ENCODE results near the gene SLC6A11.

DNA sequence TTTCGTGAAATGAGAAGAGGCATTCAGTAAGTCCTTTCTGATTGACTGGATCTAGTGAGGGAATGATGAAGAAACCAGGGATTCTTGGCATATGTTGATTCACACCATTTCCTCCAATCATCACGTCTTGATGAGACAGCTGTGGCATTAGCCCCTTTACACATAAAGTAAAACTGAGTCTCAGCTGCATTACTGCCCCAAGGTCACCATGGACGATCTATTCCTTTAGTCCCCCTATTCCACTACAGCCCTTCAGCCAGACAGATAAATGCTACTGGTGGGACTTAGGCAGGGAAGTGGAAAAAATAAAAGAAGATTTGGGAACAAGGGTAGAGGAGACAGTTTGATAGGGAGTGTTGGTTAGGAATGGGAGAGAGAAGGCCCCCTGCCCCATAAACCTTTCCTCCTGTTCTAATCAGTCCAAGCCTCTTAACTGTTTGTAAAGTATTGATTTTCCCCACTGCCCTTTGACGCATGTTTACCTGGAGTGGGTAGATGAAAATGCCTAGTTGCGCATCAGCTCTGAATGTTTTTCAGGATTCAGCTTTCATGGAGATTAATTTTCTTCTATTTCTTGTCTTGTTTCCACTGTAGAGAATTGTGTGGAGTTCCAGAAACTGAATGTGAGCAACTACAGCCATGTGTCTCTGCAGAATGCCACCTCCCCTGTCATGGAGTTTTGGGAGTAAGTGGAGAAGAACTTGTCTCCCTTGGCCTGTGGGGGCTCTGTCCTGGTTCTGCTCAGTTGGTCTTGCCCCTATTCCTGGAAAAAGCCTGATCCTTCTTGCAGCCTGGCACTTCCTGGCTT lies 6.9 kb downstream of the SLC6A11 start:
- no peak for TF ChIP-seq POLR2A (IDR thresholded peaks at IDR 0.05; ENCODE audit: low read depth, low read length)
- TF ChIP-seq TAF1 (IDR thresholded peaks at IDR 0.05; ENCODE audit: borderline replicate concordance, low read depth, low read length), result no peak

Measured in GM12892 (cell line).